GM04504 (cell line): ENCODE data around the gene NDE1.
A peak's percentile ranks its signal among the peaks of the same experiment; 100 is the strongest.
"Not testable (repeated sequence)": the region's sequence is repeated elsewhere in the genome, so short reads cannot be mapped to it uniquely, and the experiment has no call there.

Source experiments
- DNase-seq: peaks from one replicate; pipeline ENCODE4 v3.0.0-alpha.2; 2012; ENCODE audit warnings: low read depth

The NDE1 gene

GRCh38 chr16:15652293-15653001, 2.4 kb downstream of the NDE1 start:
- DNase-seq: no peak

GRCh38 chr16:15653227-15653626, 3.2 kb downstream of the NDE1 start:
- DNase-seq: peak; percentile 67

GRCh38 chr16:15654591-15654990, 4.5 kb downstream of the NDE1 start:
- no peak for DNase-seq

GRCh38 chr16:15655561-15655960, 5.5 kb downstream of the NDE1 start:
- not testable (repeated sequence) for DNase-seq

- DNase-seq: no peak
Measured at GRCh38 chr16:15658149-15658548, 8.1 kb downstream of the NDE1 start.

- DNase-seq: no peak
Measured at GRCh38 chr16:15658556-15658955, 8.5 kb downstream of the NDE1 start.

GRCh38 chr16:15660203-15660601, 10.2 kb downstream of the NDE1 start:
- DNase-seq: no peak

GRCh38 chr16:15665107-15665506, 15.1 kb downstream of the NDE1 start:
- no peak for DNase-seq

- DNase-seq: no peak
Measured at GRCh38 chr16:15667091-15667742, 17.2 kb downstream of the NDE1 start.

- no peak for DNase-seq
Measured at GRCh38 chr16:15671530-15672117, 21.6 kb downstream of the NDE1 start.

- DNase-seq: not testable (repeated sequence)
Measured at GRCh38 chr16:15672127-15672513, 22.1 kb downstream of the NDE1 start.

GRCh38 chr16:15672514-15673167, 22.6 kb downstream of the NDE1 start:
- peak; percentile 98 for DNase-seq

GRCh38 chr16:15674571-15674970, 24.5 kb downstream of the NDE1 start:
- DNase-seq: no peak

- no peak for DNase-seq
Measured at GRCh38 chr16:15676506-15676905, 26.5 kb downstream of the NDE1 start.

- no peak for DNase-seq
Measured at GRCh38 chr16:15677447-15677846, 27.4 kb downstream of the NDE1 start.

- DNase-seq: peak; percentile 43
Measured at GRCh38 chr16:15682105-15682570, 32.1 kb downstream of the NDE1 start.

GRCh38 chr16:15686287-15686686, 36.2 kb downstream of the NDE1 start:
- no peak for DNase-seq

GRCh38 chr16:15689290-15689689, 39.2 kb downstream of the NDE1 start:
- no peak for DNase-seq

- DNase-seq: no peak
Measured at GRCh38 chr16:15690296-15690695, 40.3 kb downstream of the NDE1 start.

GRCh38 chr16:15691046-15691445, 41.0 kb downstream of the NDE1 start:
- no peak for DNase-seq

GRCh38 chr16:15692508-15692907, 42.5 kb downstream of the NDE1 start:
- not testable (repeated sequence) for DNase-seq

GRCh38 chr16:15694499-15694898, 44.5 kb downstream of the NDE1 start:
- no peak for DNase-seq

- no peak for DNase-seq
Measured at GRCh38 chr16:15699819-15700218, 49.8 kb downstream of the NDE1 start.
